A673 (cell line): ENCODE measurements around the gene SNTG2.

ENCODE experiments used
- EZH2 ChIP-seq: fragments of 200-600 bp; sonication (generic); IDR thresholded peaks from 2 replicates; pipeline ENCODE4 v1.6.1; 2017; ENCODE audit warnings: borderline replicate concordance, low read depth, mild to moderate bottlenecking, mixed read lengths, antibody characterized with exemption, low read length; ENCODE audit not compliant: poor library complexity, severe bottlenecking
- TF ChIP-seq, protein P1 (sequence below): fragments of 300-800, 200-600 bp; sonication (generic); conservative IDR thresholded peaks from 2 replicates; pipeline ENCODE4 v1.5.1; 2017; ENCODE audit warnings: low read depth, mild to moderate bottlenecking, antibody characterized with exemption, low read length, moderate library complexity, mixed read lengths

DNA sequence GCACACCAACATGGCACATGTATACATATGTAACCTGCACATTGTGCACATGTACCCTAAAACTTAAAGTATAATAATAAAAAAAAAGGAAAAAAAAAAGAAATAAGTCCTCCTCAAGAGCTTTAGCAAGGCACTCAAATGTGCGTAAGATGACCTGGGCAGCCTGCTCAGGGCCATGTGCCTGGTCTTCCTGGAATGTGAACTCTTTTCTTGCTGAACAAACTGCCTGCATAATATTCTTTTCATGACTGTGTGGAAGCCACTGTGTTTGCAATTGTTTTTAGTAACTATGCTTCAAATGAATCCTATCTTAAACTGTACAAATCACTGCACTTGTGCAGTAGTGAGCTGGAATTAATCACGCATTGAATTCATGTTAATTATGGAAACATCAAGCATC, 294.5 kb downstream of the SNTG2 start:
- TF ChIP-seq, protein P1, sequence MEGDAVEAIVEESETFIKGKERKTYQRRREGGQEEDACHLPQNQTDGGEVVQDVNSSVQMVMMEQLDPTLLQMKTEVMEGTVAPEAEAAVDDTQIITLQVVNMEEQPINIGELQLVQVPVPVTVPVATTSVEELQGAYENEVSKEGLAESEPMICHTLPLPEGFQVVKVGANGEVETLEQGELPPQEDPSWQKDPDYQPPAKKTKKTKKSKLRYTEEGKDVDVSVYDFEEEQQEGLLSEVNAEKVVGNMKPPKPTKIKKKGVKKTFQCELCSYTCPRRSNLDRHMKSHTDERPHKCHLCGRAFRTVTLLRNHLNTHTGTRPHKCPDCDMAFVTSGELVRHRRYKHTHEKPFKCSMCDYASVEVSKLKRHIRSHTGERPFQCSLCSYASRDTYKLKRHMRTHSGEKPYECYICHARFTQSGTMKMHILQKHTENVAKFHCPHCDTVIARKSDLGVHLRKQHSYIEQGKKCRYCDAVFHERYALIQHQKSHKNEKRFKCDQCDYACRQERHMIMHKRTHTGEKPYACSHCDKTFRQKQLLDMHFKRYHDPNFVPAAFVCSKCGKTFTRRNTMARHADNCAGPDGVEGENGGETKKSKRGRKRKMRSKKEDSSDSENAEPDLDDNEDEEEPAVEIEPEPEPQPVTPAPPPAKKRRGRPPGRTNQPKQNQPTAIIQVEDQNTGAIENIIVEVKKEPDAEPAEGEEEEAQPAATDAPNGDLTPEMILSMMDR, result no peak
- TF ChIP-seq EZH2, result no peak
